Activated CD4-positive, CD25-positive, alpha-beta regulatory T cell treated with anti-CD3 and anti-CD28 coated beads, Interleukin-2, amount 50 U/mL, for 16 hours (primary cell): ENCODE results near the gene FILIP1.

Experiments used
- DNase-seq: peaks from one replicate; pipeline ENCODE4 v3.0.0-alpha.2; 2020; ENCODE audit warnings: low read depth, low spot score

FILIP1 gene

GRCh38 chr6:75337835-75338580 is 155.6 kb downstream of the FILIP1 start:
- no peak for DNase-seq

- no peak for DNase-seq
Measured at GRCh38 chr6:75334266-75335040, 159.1 kb downstream of the FILIP1 start.

GRCh38 chr6:75333676-75334200 is 159.9 kb downstream of the FILIP1 start:
- DNase-seq = no peak

- no peak for DNase-seq
Measured at GRCh38 chr6:75331151-75331550, 162.4 kb downstream of the FILIP1 start.

- no peak for DNase-seq
Measured at GRCh38 chr6:75329703-75330102, 163.9 kb downstream of the FILIP1 start.

GRCh38 chr6:75327807-75328206 is 165.8 kb downstream of the FILIP1 start:
- DNase-seq = no peak

- no peak for DNase-seq
Measured at GRCh38 chr6:75326557-75327258, 166.9 kb downstream of the FILIP1 start.

- no peak for DNase-seq
Measured at GRCh38 chr6:75318900-75319299, 174.7 kb downstream of the FILIP1 start.

- no peak for DNase-seq
Measured at GRCh38 chr6:75317503-75318206, 175.9 kb downstream of the FILIP1 start.

GRCh38 chr6:75315978-75316377 is 177.6 kb downstream of the FILIP1 start:
- no peak for DNase-seq

GRCh38 chr6:75308250-75308988 is 185.2 kb downstream of the FILIP1 start:
- DNase-seq = no peak

- DNase-seq = no peak
Measured at GRCh38 chr6:75307364-75308004, 186.1 kb downstream of the FILIP1 start.

- DNase-seq = no peak
Measured at GRCh38 chr6:75306064-75306463, 187.5 kb downstream of the FILIP1 start.

GRCh38 chr6:75305573-75305972 is 188.0 kb downstream of the FILIP1 start:
- DNase-seq = no peak

GRCh38 chr6:75302280-75302679 is 191.3 kb downstream of the FILIP1 start:
- no peak for DNase-seq

GRCh38 chr6:75301537-75301936 is 192.1 kb downstream of the FILIP1 start:
- no peak for DNase-seq

GRCh38 chr6:75301088-75301487 is 192.5 kb downstream of the FILIP1 start:
- DNase-seq = no peak

GRCh38 chr6:75300531-75300855 is 193.1 kb downstream of the FILIP1 start:
- DNase-seq = no peak

- DNase-seq = no peak
Measured at GRCh38 chr6:75299801-75300530, 193.6 kb downstream of the FILIP1 start.
